Spleen (tissue), 11 donors: ENCODE results near the gene BICRA. TPM values are rescaled to one million over a fixed set of nuclear protein-coding genes. Genes with fewer than 3 reads are reported as not detected.
"Not testable (repeated sequence)": the region's sequence is repeated elsewhere in the genome, so short reads cannot be mapped to it uniquely, and the experiment has no call there.

ENCODE experiments used
- DNase-seq: peaks from one replicate; pipeline ENCODE4 v3.0.0-alpha.2; 2020
- H3K27ac ChIP-seq, 8 donors: fragments of 200-600 bp; sonication (generic) in 7 of 8; 1 replicate in 4 of 8; 2 replicates in 4 of 8; pipeline versions ENCODE4 v1.5.0 to v1.8.0; 2016 to 2021; ENCODE audit warnings: inconsistent platforms in 4 of 8, mild to moderate bottlenecking in 4 of 8, moderate library complexity in 1 of 8
- H3K27me3 ChIP-seq, 7 donors: fragments of 200-600 bp; sonication (generic) in 6 of 7; replicated peaks in 1 of 7; 1 replicate in 4 of 7; 2 replicates in 3 of 7; pipeline versions ENCODE4 v1.5.0 to v1.8.0; 2016 to 2021; ENCODE audit warnings: inconsistent platforms in 3 of 7, mild to moderate bottlenecking in 1 of 7
- H3K36me3 ChIP-seq, 6 donors: fragments of 200-600 bp; sonication (generic) in 5 of 6; 1 replicate in 4 of 6; 2 replicates in 2 of 6; pipeline versions ENCODE4 v1.5.0 to v1.8.0; 2016 to 2021; ENCODE audit warnings: inconsistent platforms in 2 of 6
- H3K4me1 ChIP-seq, 6 donors: fragments of 200-600 bp; sonication (generic) in 5 of 6; 1 replicate in 3 of 6; 2 replicates in 3 of 6; pipeline versions ENCODE4 v1.5.0 to v1.8.0; 2016 to 2021; ENCODE audit warnings: inconsistent platforms in 3 of 6
- H3K4me3 ChIP-seq, 8 donors: fragments of 200-600 bp; sonication (generic) in 7 of 8; 1 replicate in 4 of 8; 2 replicates in 4 of 8; pipeline versions ENCODE4 v1.5.0 to v1.8.0; 2016 to 2021; ENCODE audit warnings: inconsistent platforms in 4 of 8, mild to moderate bottlenecking in 4 of 8, moderate library complexity in 2 of 8
- H3K9me3 ChIP-seq, 8 donors: fragments of 200-600 bp; sonication (generic) in 7 of 8; 1 replicate in 4 of 8; 2 replicates in 4 of 8; pipeline versions ENCODE4 v1.5.0 to v1.8.0; 2016 to 2021; ENCODE audit warnings: inconsistent platforms in 4 of 8
- POLR2A ChIP-seq, 3 donors: fragments of 450-650 bp; IDR thresholded peaks; one replicate each; pipeline ENCODE4 v1.5.1; 2017; ENCODE audit warnings: antibody characterized with exemption in 3 of 3, mild to moderate bottlenecking in 1 of 3
- POLR2AphosphoS5 ChIP-seq, 3 donors: sonication (generic); formaldehyde crosslinking; IDR thresholded peaks; one replicate each; pipeline ENCODE4 v1.5.1; 2017; ENCODE audit warnings: antibody characterized with exemption in 3 of 3
- WGBS, 5 donors: extraction: QIAGEN DNeasy Blood & Tissue Kit in 3 of 5; methylation state at CpG; one replicate each; pipeline versions ENCODE4 v1.1.5 to v1.1.7; 2013 to 2018; 5-methylcytosine and 5-hydroxymethylcytosine counted together
- intact Hi-C: fragments of 100-400 bp; cut with DNase I; formaldehyde crosslinking; loops from one replicate; pipeline ENCODE4 v1.15.0; 2023; ENCODE audit warnings: low total_unique reads
- polyA plus RNA-seq, 3 donors: library from polyadenylated mRNA; stranded (reverse); fragments of 200-250 nt; gene quantifications; one replicate each; pipeline ENCODE4 v1.2.1, GENCODE V29; 2013
- total RNA-seq, 7 donors: library from RNA; depleted of rRNA in 3 of 7; stranded (reverse); fragments of >200 nt in 3 of 7; fragmentation: NEBNext Ultra II Directional in 4 of 7; extraction: Animal tissue kit (Norgen Biotek cat#: 25700) in 4 of 7; gene quantifications; one replicate each; pipeline versions ENCODE4 v1.1.0 to v1.2.1, GENCODE V29; 2016 to 2021
- TF ChIP-seq, protein P1 (sequence below), 11 experiments: fragments of 200-600 bp in 7 of 11; fragments of 450-650 bp in 4 of 11; sonication (generic) in 4 of 11; IDR thresholded peaks in 8 of 11; conservative IDR thresholded peaks in 3 of 11; 1 replicate in 7 of 11; 2 replicates in 4 of 11; pipeline versions ENCODE4 v1.4.0 to v1.8.0; 2016 to 2021; ENCODE audit warnings: antibody characterized with exemption in 11 of 11, inconsistent platforms in 4 of 11, mild to moderate bottlenecking in 1 of 11
- donor health status: healthy with polysubstance abuse.
- donor health status: DM: no; HTN: no; CAD: no; lungs with moderate emphysema.
- donor health status: DM: no; HTN: no; CAD: no.
- donor health status: Bipolar disorder and iron deficiency.
- donor health status: healthy.
- donor health status: DM: no; HTN: no; CAD: no.
- donor health status: DM: yes; HTN: yes; CAD: no.

BICRA gene
- total and polyA plus RNA-seq, 10 donors: 2.2 to 21.8 (median 18.2) TPM

GRCh38 chr19:47661611-47662010, 52.7 kb downstream of the BICRA start:
- no peak for DNase-seq
- Histone ChIP-seq H3K27me3 (no peaks in the 10 kb centered on the region), H3K4me3 (no peak overlapping the region), H3K9me3 (no peaks in the 10 kb centered on the region), H3K4me1 (peaks cover 0 to 54% (median 32%) of the 10 kb centered on the region in 6 donors), H3K36me3 (peaks cover 0 to 41% (median 0%) of the 10 kb centered on the region in 6 donors), H3K27ac (peak overlapping the region in 3 of 8 donors; percentile 80 to 86 (median 85))
- TF ChIP-seq POLR2AphosphoS5 (IDR thresholded peaks at IDR 0.05) (no peak), POLR2A (IDR thresholded peaks at IDR 0.05) (no peak)
- TF ChIP-seq, protein P1, sequence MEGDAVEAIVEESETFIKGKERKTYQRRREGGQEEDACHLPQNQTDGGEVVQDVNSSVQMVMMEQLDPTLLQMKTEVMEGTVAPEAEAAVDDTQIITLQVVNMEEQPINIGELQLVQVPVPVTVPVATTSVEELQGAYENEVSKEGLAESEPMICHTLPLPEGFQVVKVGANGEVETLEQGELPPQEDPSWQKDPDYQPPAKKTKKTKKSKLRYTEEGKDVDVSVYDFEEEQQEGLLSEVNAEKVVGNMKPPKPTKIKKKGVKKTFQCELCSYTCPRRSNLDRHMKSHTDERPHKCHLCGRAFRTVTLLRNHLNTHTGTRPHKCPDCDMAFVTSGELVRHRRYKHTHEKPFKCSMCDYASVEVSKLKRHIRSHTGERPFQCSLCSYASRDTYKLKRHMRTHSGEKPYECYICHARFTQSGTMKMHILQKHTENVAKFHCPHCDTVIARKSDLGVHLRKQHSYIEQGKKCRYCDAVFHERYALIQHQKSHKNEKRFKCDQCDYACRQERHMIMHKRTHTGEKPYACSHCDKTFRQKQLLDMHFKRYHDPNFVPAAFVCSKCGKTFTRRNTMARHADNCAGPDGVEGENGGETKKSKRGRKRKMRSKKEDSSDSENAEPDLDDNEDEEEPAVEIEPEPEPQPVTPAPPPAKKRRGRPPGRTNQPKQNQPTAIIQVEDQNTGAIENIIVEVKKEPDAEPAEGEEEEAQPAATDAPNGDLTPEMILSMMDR (IDR thresholded peaks at IDR 0.05 in 8 of 11, conservative IDR thresholded peaks at IDR 0.05 in 3 of 11): no peak
- WGBS, 5 donors: 89 to 100% (median 99%) methylated on average over 4 of the region's 4 CpGs
- intact Hi-C loops: no loop called here

DNA sequence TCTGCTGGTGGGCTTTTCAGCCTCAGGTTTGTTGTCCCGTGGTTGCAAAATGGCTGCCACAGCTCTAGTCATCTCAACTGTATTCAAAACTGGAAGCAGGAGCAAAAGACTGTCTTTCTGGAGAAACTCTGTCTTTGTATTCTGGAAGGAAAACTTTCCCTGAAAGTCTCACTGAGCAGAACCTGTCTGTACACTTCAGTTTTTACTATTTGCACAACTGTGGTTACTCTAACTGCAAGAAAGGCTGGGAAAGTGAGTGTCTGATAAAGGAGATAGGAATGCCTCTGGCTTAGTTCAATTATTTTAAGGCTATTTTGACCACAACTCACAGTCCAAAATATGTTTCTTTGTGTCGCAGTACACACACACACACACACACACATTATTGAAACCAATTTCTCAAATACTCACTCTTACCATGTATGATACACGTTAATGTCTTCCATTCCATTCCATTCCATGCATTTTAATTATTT, 54.5 kb downstream of the BICRA start:
- no peaks in the 10 kb centered on the region for H3K27me3 ChIP-seq
- WGBS, 5 donors: 70 to 97% (median 86%) methylated on average over 3 of the region's 3 CpGs
- H3K9me3 ChIP-seq: no peaks in the 10 kb centered on the region
- intact Hi-C loops: no loop called here
- peaks cover 0 to 36% (median 0%) of the 10 kb centered on the region in 6 donors for H3K36me3 ChIP-seq
- no peak for DNase-seq
- peaks cover 0 to 65% (median 37%) of the 10 kb centered on the region in 6 donors for H3K4me1 ChIP-seq
- peak overlapping the region in 6 of 8 donors; percentile 49 to 86 (median 80) for H3K27ac ChIP-seq
- TF ChIP-seq, protein P1 (IDR thresholded peaks at IDR 0.05 in 8 of 11, conservative IDR thresholded peaks at IDR 0.05 in 3 of 11): no peak
- TF ChIP-seq POLR2AphosphoS5 (IDR thresholded peaks at IDR 0.05): no peak
- no peak for TF ChIP-seq POLR2A (IDR thresholded peaks at IDR 0.05)
- H3K4me3 ChIP-seq: no peak overlapping the region

- DNase-seq: no peak
- Histone ChIP-seq H3K27me3 (no peaks in the 10 kb centered on the region), H3K9me3 (no peaks in the 10 kb centered on the region), H3K4me3 (no peak overlapping the region), H3K4me1 (peaks cover 0 to 65% (median 37%) of the 10 kb centered on the region in 6 donors), H3K27ac (peak overlapping the region in 6 of 8 donors; percentile 49 to 86 (median 80)), H3K36me3 (peaks cover 0 to 31% (median 0%) of the 10 kb centered on the region in 6 donors)
- WGBS, 5 donors: 66 to 84% (median 73%) methylated on average over 14 to 24 of the region's 24 CpGs
- intact Hi-C loops: no loop called here
- peak; percentile 27 to 83 (median 58) for TF ChIP-seq POLR2AphosphoS5 (IDR thresholded peaks at IDR 0.05)
- no peak for TF ChIP-seq POLR2A (IDR thresholded peaks at IDR 0.05)
These were observed 55.2 kb downstream of the BICRA start for GRCh38 chr19:47663911-47664771.

DNA sequence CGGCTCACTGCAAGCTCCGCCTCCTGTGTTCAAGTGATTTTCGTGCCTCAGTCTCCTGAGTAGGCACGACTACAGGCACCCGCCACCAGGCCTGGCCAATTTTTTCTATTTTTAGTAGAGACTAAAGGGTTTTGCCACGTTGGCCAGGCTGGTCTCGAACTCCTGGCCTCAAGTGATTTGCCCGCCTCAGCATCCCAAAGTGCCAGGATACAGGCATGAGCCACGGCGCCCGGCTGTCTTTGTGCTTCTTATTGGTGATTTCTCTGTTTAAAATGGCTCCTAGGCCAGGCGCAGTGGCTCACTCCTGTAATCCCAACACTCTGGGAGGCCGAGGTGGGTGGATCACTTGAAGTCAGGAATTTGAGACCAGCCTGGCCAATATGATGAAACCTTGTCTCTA, 59.6 kb downstream of the BICRA start:
- H3K4me3 ChIP-seq, H3K27ac ChIP-seq, H3K27me3 ChIP-seq, DNase-seq, intact Hi-C loops, H3K9me3 ChIP-seq: not testable (repeated sequence)
- peaks cover 0 to 46% (median 14%) of the 10 kb centered on the region in 6 donors for H3K36me3 ChIP-seq
- 89 to 93% (median 92%) methylated on average over 12 to 13 of the region's 13 CpGs for WGBS, 5 donors
- peaks cover 0 to 44% (median 22%) of the 10 kb centered on the region in 6 donors for H3K4me1 ChIP-seq

- H3K36me3 ChIP-seq: peaks cover 0 to 64% (median 22%) of the 10 kb centered on the region in 6 donors
- H3K27ac ChIP-seq: no peak overlapping the region
- no peaks in the 10 kb centered on the region for H3K9me3 ChIP-seq
- no peaks in the 10 kb centered on the region for H3K27me3 ChIP-seq
- TF ChIP-seq POLR2AphosphoS5 (IDR thresholded peaks at IDR 0.05): no peak
- TF ChIP-seq POLR2A (IDR thresholded peaks at IDR 0.05): no peak
- TF ChIP-seq, protein P1 (IDR thresholded peaks at IDR 0.05 in 8 of 11, conservative IDR thresholded peaks at IDR 0.05 in 3 of 11): no peak
- intact Hi-C loops: no loop called here
- H3K4me3 ChIP-seq: no peak overlapping the region
- H3K4me1 ChIP-seq: peaks cover 0 to 23% (median 8%) of the 10 kb centered on the region in 6 donors
- no peak for DNase-seq
- 89 to 96% (median 91%) methylated on average over 8 of the region's 8 CpGs for WGBS, 5 donors
These were observed 61.8 kb downstream of the BICRA start for GRCh38 chr19:47670736-47671135.
